Measurements from ENCODE around the gene SPG7.

SPG7 gene

GRCh38 chr16:89600427-89600826, 92.2 kb downstream of the SPG7 start:
- TF ChIP-seq EZH2 (IDR thresholded peaks at IDR 0.05; ENCODE audit: borderline replicate concordance, low read length) (no peak), CTCF (IDR thresholded peaks at IDR 0.05; ENCODE audit: low read length) (no peak)
- H3K9me3 ChIP-seq (ENCODE audit: low read length): no peaks in the 10 kb centered on the region
- H3K4me1 ChIP-seq (ENCODE audit: insufficient read depth, low read length, severe bottlenecking): no peaks in the 10 kb centered on the region
- no peaks in the 10 kb centered on the region for H4K20me1 ChIP-seq (ENCODE audit: insufficient read depth, low read length)
- H3K27ac ChIP-seq (ENCODE audit: low read depth, low read length, poor library complexity, severe bottlenecking): no peak overlapping the region
- H3K79me2 ChIP-seq (ENCODE audit: insufficient read depth, low read length): no peaks in the 10 kb centered on the region
- H3K36me3 ChIP-seq (ENCODE audit: insufficient read depth, low read length): no peaks in the 10 kb centered on the region
- H3K27me3 ChIP-seq (ENCODE audit: insufficient read depth, low read length): no peaks in the 10 kb centered on the region; the same call in none of the 2 replicates
- no peak overlapping the region for H3K9ac ChIP-seq (ENCODE audit: low read length)
- no peak overlapping the region for H2AFZ ChIP-seq (ENCODE audit: low read length)
- H3K9me2 ChIP-seq (ENCODE audit: low read depth, low read length): no peaks in the 10 kb centered on the region
- no peaks in the 10 kb centered on the region for H3F3A ChIP-seq (ENCODE audit: insufficient read depth, low read length)
- no peak overlapping the region for H3K4me3 ChIP-seq (ENCODE audit: low read depth, low read length, poor library complexity, severe bottlenecking)
- no peak overlapping the region for H3K4me2 ChIP-seq (ENCODE audit: low read length)

- Histone ChIP-seq H3K4me3 (ENCODE audit: low read depth, low read length, poor library complexity, severe bottlenecking) (no peak overlapping the region), H3K79me2 (ENCODE audit: insufficient read depth, low read length) (no peaks in the 10 kb centered on the region), H2AFZ (ENCODE audit: low read length) (no peak overlapping the region), H3K9ac (ENCODE audit: low read length) (no peak overlapping the region), H3K9me2 (ENCODE audit: low read depth, low read length) (no peaks in the 10 kb centered on the region), H3K4me2 (ENCODE audit: low read length) (no peak overlapping the region), H3K27ac (ENCODE audit: low read depth, low read length, poor library complexity, severe bottlenecking) (no peak overlapping the region), H4K20me1 (ENCODE audit: insufficient read depth, low read length) (no peaks in the 10 kb centered on the region), H3K27me3 (ENCODE audit: insufficient read depth, low read length) (no peaks in the 10 kb centered on the region; the same call in none of the 2 replicates), H3K9me3 (ENCODE audit: low read length) (no peaks in the 10 kb centered on the region), H3F3A (ENCODE audit: insufficient read depth, low read length) (no peaks in the 10 kb centered on the region), H3K36me3 (ENCODE audit: insufficient read depth, low read length) (no peaks in the 10 kb centered on the region), H3K4me1 (ENCODE audit: insufficient read depth, low read length, severe bottlenecking) (no peaks in the 10 kb centered on the region)
- no peak for TF ChIP-seq CTCF (IDR thresholded peaks at IDR 0.05; ENCODE audit: low read length)
- no peak for TF ChIP-seq EZH2 (IDR thresholded peaks at IDR 0.05; ENCODE audit: borderline replicate concordance, low read length)
Measured at GRCh38 chr16:89600956-89601355, 92.8 kb downstream of the SPG7 start.

GRCh38 chr16:89601906-89602272, 93.7 kb downstream of the SPG7 start:
- TF ChIP-seq EZH2 (IDR thresholded peaks at IDR 0.05; ENCODE audit: borderline replicate concordance, low read length) (no peak), CTCF (IDR thresholded peaks at IDR 0.05; ENCODE audit: low read length) (no peak)
- Histone ChIP-seq H2AFZ (ENCODE audit: low read length) (no peak overlapping the region), H3K9ac (ENCODE audit: low read length) (no peak overlapping the region), H3K79me2 (ENCODE audit: insufficient read depth, low read length) (no peaks in the 10 kb centered on the region), H3K27ac (ENCODE audit: low read depth, low read length, poor library complexity, severe bottlenecking) (no peak overlapping the region), H4K20me1 (ENCODE audit: insufficient read depth, low read length) (no peaks in the 10 kb centered on the region), H3K36me3 (ENCODE audit: insufficient read depth, low read length) (no peaks in the 10 kb centered on the region), H3K9me2 (ENCODE audit: low read depth, low read length) (no peaks in the 10 kb centered on the region), H3K4me1 (ENCODE audit: insufficient read depth, low read length, severe bottlenecking) (no peaks in the 10 kb centered on the region), H3K4me2 (ENCODE audit: low read length) (no peak overlapping the region), H3K9me3 (ENCODE audit: low read length) (no peaks in the 10 kb centered on the region), H3K4me3 (ENCODE audit: low read depth, low read length, poor library complexity, severe bottlenecking) (no peak overlapping the region), H3F3A (ENCODE audit: insufficient read depth, low read length) (no peaks in the 10 kb centered on the region), H3K27me3 (ENCODE audit: insufficient read depth, low read length) (no peaks in the 10 kb centered on the region; the same call in none of the 2 replicates)
